DOHH2 (cell line): ENCODE measurements around the gene ALG12.

Source experiments
- H3F3A ChIP-seq: fragments of 200-600 bp; sonication (generic), shearing (Covaris generic); 2 replicates; pipeline ENCODE4 v1.6.0; 2016; ENCODE audit warnings: antibody characterized with exemption, mild to moderate bottlenecking; ENCODE audit not compliant: control insufficient read depth, insufficient read depth
- H3K27ac ChIP-seq: fragments of 200-600 bp; sonication (generic); 2 replicates; pipeline ENCODE4 v1.5.1; 2014; ENCODE audit warnings: low read depth, mild to moderate bottlenecking, low read length, moderate library complexity
- H3K27me3 ChIP-seq: fragments of 200-600 bp; sonication (generic); 2 replicates; pipeline ENCODE4 v1.6.1; 2014; ENCODE audit warnings: mild to moderate bottlenecking, low read length, mixed read lengths; ENCODE audit not compliant: control insufficient read depth
- H3K36me3 ChIP-seq: fragments of 200-600 bp; sonication (generic); 2 replicates; pipeline ENCODE4 v1.6.1; 2014; ENCODE audit warnings: mild to moderate bottlenecking, low read length, moderate library complexity, mixed read lengths; ENCODE audit not compliant: control insufficient read depth
- H3K4me1 ChIP-seq: fragments of 200-600 bp; sonication (generic); 2 replicates; pipeline ENCODE4 v1.6.1; 2014; ENCODE audit warnings: mild to moderate bottlenecking, low read length, mixed read lengths; ENCODE audit not compliant: control insufficient read depth
- H3K4me2 ChIP-seq: fragments of 200-600 bp; sonication (generic); 2 replicates; pipeline ENCODE4 v1.6.0; 2014; ENCODE audit warnings: mild to moderate bottlenecking, low read length, moderate library complexity
- H3K4me3 ChIP-seq: fragments of 200-600 bp; sonication (generic); 2 replicates; pipeline ENCODE4 v1.5.1; 2014; ENCODE audit warnings: mild to moderate bottlenecking, low read length, mixed read lengths
- H3K79me2 ChIP-seq: fragments of 200-600 bp; sonication (generic); 2 replicates; pipeline ENCODE4 v1.6.1; 2014; ENCODE audit warnings: mild to moderate bottlenecking, low read length, mixed read lengths; ENCODE audit not compliant: control insufficient read depth
- H3K9me2 ChIP-seq: fragments of 200-600 bp; sonication (generic); replicated peaks from 2 replicates; pipeline ENCODE4 v1.6.1; 2014; ENCODE audit warnings: mild to moderate bottlenecking, low read length, mixed read lengths; ENCODE audit not compliant: control insufficient read depth
- H3K9me3 ChIP-seq: fragments of 200-600 bp; sonication (generic); 2 replicates; pipeline ENCODE4 v1.6.1; 2014; ENCODE audit warnings: antibody characterized with exemption, low read length, mixed read lengths; ENCODE audit not compliant: control insufficient read depth, insufficient read depth
- H4K20me1 ChIP-seq: fragments of 200-600 bp; sonication (generic); 2 replicates; pipeline ENCODE4 v1.6.0; 2014; ENCODE audit warnings: low read depth, mild to moderate bottlenecking, antibody characterized with exemption, low read length, moderate library complexity; ENCODE audit not compliant: control insufficient read depth, insufficient read depth
- EZH2phosphoT487 ChIP-seq: fragments of 200-600 bp; sonication (generic); IDR thresholded peaks from 2 replicates; pipeline ENCODE4 v1.6.1; 2017; ENCODE audit warnings: borderline replicate concordance, mild to moderate bottlenecking, antibody characterized with exemption, low read length, moderate library complexity, mixed read lengths
- TF ChIP-seq, protein P1 (sequence below): fragments of 200-600 bp; sonication (generic); IDR thresholded peaks from one replicate; pipeline ENCODE4 v1.5.1; 2014; ENCODE audit warnings: antibody characterized with exemption, mild to moderate bottlenecking, low read depth, low read length; ENCODE audit not compliant: poor library complexity, severe bottlenecking

ALG12 gene

DNA sequence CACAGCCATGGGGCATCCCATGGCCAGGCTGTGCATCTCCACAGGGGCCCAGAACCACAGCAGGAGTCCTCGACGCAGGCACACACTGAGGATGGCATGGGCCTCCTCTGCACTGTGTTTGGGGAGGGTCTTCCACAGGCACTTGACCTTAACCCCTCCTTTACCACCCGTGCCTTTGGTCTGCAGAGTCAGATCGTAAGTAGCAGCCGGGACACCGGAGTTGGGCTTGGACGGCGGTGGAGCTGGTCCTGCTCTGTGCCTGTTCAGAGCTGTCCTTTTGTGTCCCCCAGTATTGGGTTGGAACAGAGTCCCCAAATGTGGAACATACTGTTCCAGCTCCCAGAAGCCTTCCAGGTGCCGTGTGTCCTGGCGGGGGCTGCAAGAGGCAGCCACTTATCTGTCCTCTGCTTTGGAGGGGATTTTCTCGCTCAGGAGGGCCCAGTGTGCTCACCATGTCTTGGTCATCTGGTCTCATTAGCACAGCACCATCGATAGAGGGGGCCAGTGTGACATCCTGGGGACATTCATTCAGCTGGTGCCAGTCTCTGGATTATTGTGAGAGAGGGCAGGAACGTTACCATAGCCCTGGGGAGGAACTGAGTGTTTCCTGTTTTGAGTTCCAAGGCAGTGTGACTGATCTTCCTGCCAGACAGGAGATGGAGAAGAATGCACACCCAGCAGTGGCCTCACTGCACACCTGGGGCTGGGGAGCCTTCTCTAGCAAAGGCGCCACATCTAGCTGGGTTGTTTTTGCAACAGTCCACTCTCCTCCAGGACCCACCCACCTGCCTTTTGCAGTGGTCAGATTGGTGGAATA is 12.6 kb upstream of the ALG12 start:
- Histone ChIP-seq H3K36me3 (peaks cover 34% of the 10 kb centered on the region), H3K4me1 (peaks cover 75% of the 10 kb centered on the region), H3K79me2 (peaks cover 19% of the 10 kb centered on the region), H4K20me1 (no peaks in the 10 kb centered on the region), H3K4me2 (peak overlapping the region; percentile 97), H3K9me2 (no peaks in the 10 kb centered on the region), H3K9me3 (no peaks in the 10 kb centered on the region), H3K27ac (peak overlapping the region; percentile 91), H3K27me3 (no peaks in the 10 kb centered on the region), H3K4me3 (peak overlapping the region; percentile 74), H3F3A (peaks cover 40% of the 10 kb centered on the region)
- TF ChIP-seq, protein P1, sequence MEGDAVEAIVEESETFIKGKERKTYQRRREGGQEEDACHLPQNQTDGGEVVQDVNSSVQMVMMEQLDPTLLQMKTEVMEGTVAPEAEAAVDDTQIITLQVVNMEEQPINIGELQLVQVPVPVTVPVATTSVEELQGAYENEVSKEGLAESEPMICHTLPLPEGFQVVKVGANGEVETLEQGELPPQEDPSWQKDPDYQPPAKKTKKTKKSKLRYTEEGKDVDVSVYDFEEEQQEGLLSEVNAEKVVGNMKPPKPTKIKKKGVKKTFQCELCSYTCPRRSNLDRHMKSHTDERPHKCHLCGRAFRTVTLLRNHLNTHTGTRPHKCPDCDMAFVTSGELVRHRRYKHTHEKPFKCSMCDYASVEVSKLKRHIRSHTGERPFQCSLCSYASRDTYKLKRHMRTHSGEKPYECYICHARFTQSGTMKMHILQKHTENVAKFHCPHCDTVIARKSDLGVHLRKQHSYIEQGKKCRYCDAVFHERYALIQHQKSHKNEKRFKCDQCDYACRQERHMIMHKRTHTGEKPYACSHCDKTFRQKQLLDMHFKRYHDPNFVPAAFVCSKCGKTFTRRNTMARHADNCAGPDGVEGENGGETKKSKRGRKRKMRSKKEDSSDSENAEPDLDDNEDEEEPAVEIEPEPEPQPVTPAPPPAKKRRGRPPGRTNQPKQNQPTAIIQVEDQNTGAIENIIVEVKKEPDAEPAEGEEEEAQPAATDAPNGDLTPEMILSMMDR = peak; percentile 87
- no peak for TF ChIP-seq EZH2phosphoT487

DNA sequence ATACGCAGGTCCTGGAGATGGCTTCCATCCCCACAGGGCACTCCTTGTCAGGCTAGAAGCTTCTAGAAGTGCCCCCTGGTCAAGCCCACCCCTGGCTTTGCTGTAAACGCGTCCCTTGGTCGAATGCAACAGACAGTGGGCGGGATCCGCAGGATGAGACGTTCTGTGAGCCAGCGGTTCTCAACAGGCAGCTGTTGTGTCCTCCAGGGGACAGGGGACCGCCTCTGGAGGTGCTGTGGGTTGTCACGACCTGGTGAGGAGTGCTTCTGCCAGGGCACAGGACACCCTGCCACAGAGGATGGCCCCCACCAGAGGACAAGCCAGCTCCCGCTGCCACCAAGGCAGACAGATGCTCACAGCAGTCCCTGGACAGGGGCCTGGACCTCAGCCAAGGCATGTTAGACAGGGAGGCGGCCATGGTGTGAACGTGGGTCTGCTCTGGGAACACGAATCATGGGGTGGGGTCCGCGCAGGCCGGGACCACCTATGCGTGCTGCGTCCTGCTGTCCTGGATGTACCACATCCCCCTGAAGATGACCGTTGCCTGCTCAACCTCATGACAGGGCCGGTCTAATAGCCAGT is 11.8 kb upstream of the ALG12 start:
- Histone ChIP-seq H3K4me2 (peak overlapping the region; percentile 97), H3K9me3 (no peaks in the 10 kb centered on the region), H3K4me3 (peak overlapping the region; percentile 74), H3K27me3 (no peaks in the 10 kb centered on the region), H3K9me2 (no peaks in the 10 kb centered on the region), H3F3A (peaks cover 47% of the 10 kb centered on the region), H3K36me3 (peaks cover 39% of the 10 kb centered on the region), H3K4me1 (peaks cover 83% of the 10 kb centered on the region), H3K79me2 (peaks cover 19% of the 10 kb centered on the region), H4K20me1 (no peaks in the 10 kb centered on the region), H3K27ac (peak overlapping the region; percentile 91)
- TF ChIP-seq EZH2phosphoT487 = no peak
- TF ChIP-seq, protein P1 = no peak

DNA sequence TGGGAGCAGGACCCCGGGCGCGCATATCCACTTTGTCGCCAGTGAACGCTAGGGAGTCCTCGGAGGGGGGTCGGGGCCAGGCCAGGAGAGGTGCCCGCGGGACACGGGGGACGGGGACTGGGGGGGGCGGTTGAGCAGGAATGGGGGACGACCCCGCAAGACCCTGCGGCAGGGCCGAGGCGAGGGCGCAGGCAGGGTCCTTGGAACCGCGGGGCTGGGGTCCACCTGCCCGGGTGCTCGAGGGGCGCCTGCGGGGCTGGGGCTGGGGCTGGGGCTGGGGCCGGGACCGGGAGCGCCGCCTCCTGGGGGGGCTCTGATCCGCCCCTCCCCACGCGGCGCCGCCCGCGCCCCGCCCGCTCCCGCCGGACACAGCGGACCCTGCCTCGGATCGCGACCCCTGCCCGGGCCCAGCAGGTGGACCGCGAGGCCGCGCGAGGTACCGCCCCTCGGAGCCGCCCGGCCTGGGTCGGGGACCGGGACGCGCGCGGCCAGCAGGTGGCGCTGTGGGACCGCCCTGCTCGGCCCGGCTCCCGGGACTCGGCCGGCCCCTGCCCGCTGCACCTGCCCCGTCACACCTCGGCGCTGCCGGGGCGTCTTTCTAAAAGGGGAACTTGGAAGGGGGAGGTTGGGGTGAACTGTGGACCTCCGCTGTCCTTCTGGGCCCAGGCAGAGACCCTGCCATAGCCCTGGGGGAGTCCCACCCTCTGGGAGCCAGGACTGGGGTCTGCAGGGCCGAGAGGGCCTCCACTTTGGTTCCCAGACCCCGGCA is 11.2 kb upstream of the ALG12 start:
- peaks cover 36% of the 10 kb centered on the region for H3K36me3 ChIP-seq
- H3K79me2 ChIP-seq = peaks cover 14% of the 10 kb centered on the region
- H3K4me1 ChIP-seq = peaks cover 84% of the 10 kb centered on the region
- no peaks in the 10 kb centered on the region for H3K9me3 ChIP-seq
- peaks cover 51% of the 10 kb centered on the region for H3F3A ChIP-seq
- H3K27me3 ChIP-seq = no peaks in the 10 kb centered on the region
- H3K9me2 ChIP-seq = no peaks in the 10 kb centered on the region
- H4K20me1 ChIP-seq = no peaks in the 10 kb centered on the region
- H3K4me2 ChIP-seq = peak overlapping the region; percentile 97
- peak overlapping the region; percentile 74 for H3K4me3 ChIP-seq
- H3K27ac ChIP-seq = peak overlapping the region; percentile 91
- TF ChIP-seq, protein P1 = peak; percentile 54
- TF ChIP-seq EZH2phosphoT487 = no peak
